HG02623 (cell line): ENCODE data around the gene NRG2.
A peak's percentile ranks its signal among the peaks of the same experiment; 100 is the strongest.

Source experiments
- ATAC-seq: cut with Tn5 transposase; IDR thresholded peaks from one replicate; pipeline ENCODE4 v1.9.1; 2021; ENCODE audit warnings: moderate library complexity; ENCODE audit not compliant: unreplicated experiment

NRG2 gene

GRCh38 chr5:140041492-140042392 is 1.4 kb downstream of the NRG2 start:
- no peak for ATAC-seq

GRCh38 chr5:140041099-140041491 is 2.0 kb downstream of the NRG2 start:
- ATAC-seq: no peak

GRCh38 chr5:140040358-140040757 is 2.7 kb downstream of the NRG2 start:
- no peak for ATAC-seq

GRCh38 chr5:140039561-140039960 is 3.5 kb downstream of the NRG2 start:
- ATAC-seq: peak; percentile 40

- ATAC-seq: no peak
Measured at GRCh38 chr5:140038373-140038957, 4.6 kb downstream of the NRG2 start.

GRCh38 chr5:140037012-140037411 is 6.1 kb downstream of the NRG2 start:
- ATAC-seq: no peak

GRCh38 chr5:140035881-140036280 is 7.2 kb downstream of the NRG2 start:
- no peak for ATAC-seq

- ATAC-seq: no peak
Measured at GRCh38 chr5:140033037-140033760, 9.9 kb downstream of the NRG2 start.

- no peak for ATAC-seq
Measured at GRCh38 chr5:140032296-140032695, 10.8 kb downstream of the NRG2 start.

- ATAC-seq: no peak
Measured at GRCh38 chr5:140027807-140028206, 15.3 kb downstream of the NRG2 start.

- no peak for ATAC-seq
Measured at GRCh38 chr5:140025736-140026135, 17.4 kb downstream of the NRG2 start.

- ATAC-seq: no peak
Measured at GRCh38 chr5:140024928-140025327, 18.2 kb downstream of the NRG2 start.

GRCh38 chr5:140023611-140024191 is 19.4 kb downstream of the NRG2 start:
- no peak for ATAC-seq

GRCh38 chr5:140020601-140021177 is 22.4 kb downstream of the NRG2 start:
- no peak for ATAC-seq

- no peak for ATAC-seq
Measured at GRCh38 chr5:140018920-140019644, 24.0 kb downstream of the NRG2 start.

- no peak for ATAC-seq
Measured at GRCh38 chr5:140018517-140018916, 24.6 kb downstream of the NRG2 start.

GRCh38 chr5:140018096-140018481 is 25.0 kb downstream of the NRG2 start:
- ATAC-seq: no peak

GRCh38 chr5:140017397-140018095 is 25.6 kb downstream of the NRG2 start:
- no peak for ATAC-seq

- no peak for ATAC-seq
Measured at GRCh38 chr5:140015706-140016105, 27.4 kb downstream of the NRG2 start.

- ATAC-seq: no peak
Measured at GRCh38 chr5:140014751-140015150, 28.3 kb downstream of the NRG2 start.
